Islet precursor cell (in vitro differentiated cells): ENCODE measurements around the gene RHBG.
"Not testable (repeated sequence)": the region's sequence is repeated elsewhere in the genome, so short reads cannot be mapped to it uniquely, and the experiment has no call there.

Source experiments
- DNase-seq: peaks from one replicate; pipeline ENCODE4 v3.0.0-alpha.2; 2018

The RHBG gene, protein sequence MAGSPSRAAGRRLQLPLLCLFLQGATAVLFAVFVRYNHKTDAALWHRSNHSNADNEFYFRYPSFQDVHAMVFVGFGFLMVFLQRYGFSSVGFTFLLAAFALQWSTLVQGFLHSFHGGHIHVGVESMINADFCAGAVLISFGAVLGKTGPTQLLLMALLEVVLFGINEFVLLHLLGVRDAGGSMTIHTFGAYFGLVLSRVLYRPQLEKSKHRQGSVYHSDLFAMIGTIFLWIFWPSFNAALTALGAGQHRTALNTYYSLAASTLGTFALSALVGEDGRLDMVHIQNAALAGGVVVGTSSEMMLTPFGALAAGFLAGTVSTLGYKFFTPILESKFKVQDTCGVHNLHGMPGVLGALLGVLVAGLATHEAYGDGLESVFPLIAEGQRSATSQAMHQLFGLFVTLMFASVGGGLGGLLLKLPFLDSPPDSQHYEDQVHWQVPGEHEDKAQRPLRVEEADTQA

GRCh38 chr1:156368889-156369684, at the start of gene RHBG:
Gene RHBG (plus strand): TSS chr1:156369211. CDS start chr1:156369250, 39 bp downstream.
- DNase-seq = peak; percentile 91

DNA sequence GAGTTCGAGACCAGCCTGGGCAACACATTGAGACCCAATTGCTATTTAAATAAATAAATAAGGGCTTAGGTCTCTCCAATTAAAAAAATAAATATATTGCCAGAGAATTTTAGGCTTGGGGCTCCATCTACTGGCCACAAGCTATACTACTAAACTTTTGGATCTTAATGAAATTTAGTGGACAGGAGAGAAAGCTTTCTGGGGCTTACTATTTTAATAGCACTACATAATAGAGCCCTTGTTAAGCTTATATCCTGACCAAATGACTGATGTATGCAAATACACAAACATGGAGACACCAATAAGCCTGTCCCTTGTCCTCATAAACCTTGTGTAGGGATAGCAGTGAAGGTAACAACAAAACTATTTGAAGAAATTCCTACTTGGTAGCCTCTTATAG, 49.3 kb upstream of the RHBG start:
- no peak for DNase-seq

- DNase-seq = no peak
Observed at GRCh38 chr1:156320560-156320959, 48.5 kb upstream of the RHBG start.

DNA sequence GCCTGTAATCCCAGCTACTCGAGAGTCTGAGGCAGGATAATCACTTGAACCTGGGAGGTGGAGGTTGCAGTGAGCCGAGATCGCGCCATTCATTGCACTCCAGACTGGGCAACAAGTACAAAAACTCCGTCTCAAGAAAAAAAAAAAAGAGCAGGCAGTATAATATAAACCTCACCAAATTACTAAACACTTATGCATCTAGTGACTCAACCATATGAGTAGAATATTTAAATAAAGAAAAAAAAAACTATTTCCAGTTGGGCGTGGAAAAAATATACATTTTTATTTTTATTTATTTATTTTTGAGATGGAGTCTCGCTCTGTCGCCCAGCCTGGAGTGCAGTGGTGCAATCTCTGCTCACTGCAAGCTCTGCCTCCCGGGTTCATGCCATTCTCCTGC, 45.8 kb upstream of the RHBG start:
- DNase-seq = not testable (repeated sequence)

DNA sequence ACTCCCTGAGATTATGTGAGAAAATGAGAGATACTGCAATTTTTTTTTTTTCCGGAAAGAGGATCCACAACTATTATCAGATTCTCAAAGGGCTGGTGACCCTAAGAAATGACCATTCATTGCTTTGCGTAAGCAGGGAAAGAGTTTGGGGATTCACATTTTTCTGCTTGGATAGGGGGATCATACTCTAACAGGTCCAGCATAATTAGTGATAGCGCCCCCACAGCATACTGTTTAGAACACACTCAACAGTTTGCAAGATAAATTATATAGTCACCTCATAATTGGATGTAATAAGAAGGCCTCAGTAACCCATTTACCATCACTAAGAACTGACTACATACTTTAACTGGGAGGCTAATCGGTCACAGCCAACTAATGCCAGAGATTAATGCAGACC, 32.8 kb upstream of the RHBG start:
- no peak for DNase-seq

DNA sequence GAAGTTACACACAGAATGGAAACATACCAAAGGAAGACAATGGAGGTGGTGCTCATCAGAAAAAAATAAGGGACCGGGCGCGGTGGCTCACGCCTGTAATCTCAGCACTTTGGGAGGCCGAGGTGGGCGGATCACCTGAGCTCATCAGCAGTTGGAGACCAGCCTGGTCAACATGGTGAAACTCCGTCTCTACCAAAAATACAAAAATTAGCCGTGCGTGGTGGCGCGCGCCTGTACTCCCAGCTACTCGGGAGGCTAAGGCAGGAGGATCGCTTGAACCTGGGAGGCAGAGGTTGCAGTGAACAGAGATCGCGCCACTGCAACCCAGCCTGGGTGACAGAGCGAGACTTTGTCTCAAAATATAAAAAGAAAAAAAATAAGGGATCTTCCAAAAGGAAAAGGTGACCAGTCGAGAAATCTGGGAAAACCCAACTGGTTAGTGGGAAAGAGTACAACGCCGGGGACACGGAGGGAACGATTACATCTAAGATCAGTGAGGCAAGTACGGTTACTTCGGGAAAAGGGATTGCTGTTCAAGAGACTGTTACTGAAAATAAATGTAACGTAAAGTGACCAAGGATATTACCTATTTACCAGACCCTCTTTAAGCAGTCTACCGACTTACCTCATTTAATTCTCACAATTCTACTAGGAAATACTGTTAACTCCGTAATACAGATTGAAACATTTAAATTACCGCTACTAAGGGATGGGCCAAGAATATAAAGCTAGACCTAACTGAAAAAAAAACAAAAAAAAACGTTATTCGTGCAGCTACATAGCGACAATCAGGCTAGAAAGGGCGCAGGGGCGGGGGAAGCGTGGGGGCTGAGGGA, 31.7 kb upstream of the RHBG start:
- DNase-seq = no peak

DNA sequence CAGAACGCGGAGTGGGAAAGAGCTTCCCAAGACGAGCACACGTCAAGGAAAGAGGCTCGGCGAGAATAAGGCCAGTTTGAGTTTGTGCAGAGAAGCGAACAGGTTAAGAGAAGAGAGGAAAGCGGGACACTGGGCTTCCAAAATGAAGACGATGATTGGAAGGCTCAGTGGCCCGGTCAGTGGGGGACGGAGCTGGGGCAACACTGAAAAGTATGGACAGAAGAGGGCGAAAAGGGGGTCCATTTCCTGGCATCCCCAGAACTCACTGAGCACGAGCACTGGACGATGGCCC, 31.2 kb upstream of the RHBG start:
- DNase-seq = no peak

- peak; percentile 100 for DNase-seq
Observed at GRCh38 chr1:156338180-156338976, 30.6 kb upstream of the RHBG start, which contains the start of the genes CCT3 and TSACC. Gene CCT3 (minus strand): TSS chr1:156338292. CDS start chr1:156338184, 108 bp downstream. Gene TSACC (plus strand): TSS chr1:156338526. CDS start chr1:156339758, 1,232 bp downstream.

DNA sequence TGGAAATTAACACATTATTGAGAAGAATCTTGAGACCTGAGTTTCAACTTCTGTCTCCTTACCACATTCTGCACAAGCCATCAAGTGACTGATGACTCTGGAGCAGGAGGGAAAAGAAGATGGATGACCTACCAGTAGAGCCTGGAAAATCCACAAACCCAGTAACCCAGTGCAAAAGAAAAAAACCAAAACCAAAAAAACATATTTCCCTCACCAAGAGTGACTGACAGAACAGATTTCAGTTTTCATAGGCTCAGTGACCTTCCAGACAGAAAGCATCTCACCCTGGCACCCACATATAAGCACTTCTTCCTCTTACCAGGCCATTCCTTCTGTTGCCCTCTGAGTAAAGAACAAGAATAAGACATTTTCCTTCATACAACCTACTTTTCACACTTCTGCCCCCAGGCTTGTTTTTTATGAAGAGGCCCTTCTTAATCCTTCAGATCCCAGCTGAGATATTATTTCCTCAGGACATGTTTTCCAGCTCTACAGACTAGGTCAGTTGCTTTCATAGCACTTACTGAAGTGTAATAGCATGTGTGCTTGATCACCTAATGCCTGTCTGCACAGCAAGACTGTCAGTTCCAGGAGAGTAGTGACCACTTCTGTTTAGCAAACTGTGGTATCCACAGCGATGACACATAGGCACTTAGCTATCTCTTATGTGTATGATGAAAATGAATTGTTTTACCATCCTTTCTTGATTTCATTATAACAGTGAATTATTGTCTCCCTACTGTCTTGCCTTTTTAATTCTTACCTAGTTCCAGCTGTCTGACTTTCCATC, 26.6 kb upstream of the RHBG start:
- DNase-seq = no peak

GRCh38 chr1:156344409-156344808, 24.6 kb upstream of the RHBG start:
- DNase-seq = no peak

GRCh38 chr1:156346035-156346434, 23.0 kb upstream of the RHBG start:
- not testable (repeated sequence) for DNase-seq

GRCh38 chr1:156346636-156347035, 22.4 kb upstream of the RHBG start:
- peak; percentile 88 for DNase-seq

DNA sequence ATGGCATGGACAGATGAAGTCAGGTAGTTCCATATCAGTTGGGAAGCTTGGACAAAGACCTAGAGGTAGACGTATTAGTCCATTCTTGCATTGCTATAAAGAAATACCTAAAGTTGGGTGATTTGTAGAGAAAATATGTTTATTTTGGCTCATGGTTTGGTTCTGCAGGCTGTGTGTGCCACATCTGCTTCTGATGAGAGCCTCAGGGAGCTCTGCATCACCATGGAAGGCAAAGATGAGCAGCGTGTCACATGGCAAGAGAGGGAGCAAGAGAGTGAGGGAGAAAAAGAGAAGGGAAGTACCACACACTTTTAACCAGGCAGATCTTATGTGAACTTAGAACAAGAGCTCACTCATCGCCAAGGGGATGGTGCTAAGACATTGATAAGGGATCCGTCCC, 21.7 kb upstream of the RHBG start:
- no peak for DNase-seq

GRCh38 chr1:156352481-156352880, 16.5 kb upstream of the RHBG start:
- not testable (repeated sequence) for DNase-seq

DNA sequence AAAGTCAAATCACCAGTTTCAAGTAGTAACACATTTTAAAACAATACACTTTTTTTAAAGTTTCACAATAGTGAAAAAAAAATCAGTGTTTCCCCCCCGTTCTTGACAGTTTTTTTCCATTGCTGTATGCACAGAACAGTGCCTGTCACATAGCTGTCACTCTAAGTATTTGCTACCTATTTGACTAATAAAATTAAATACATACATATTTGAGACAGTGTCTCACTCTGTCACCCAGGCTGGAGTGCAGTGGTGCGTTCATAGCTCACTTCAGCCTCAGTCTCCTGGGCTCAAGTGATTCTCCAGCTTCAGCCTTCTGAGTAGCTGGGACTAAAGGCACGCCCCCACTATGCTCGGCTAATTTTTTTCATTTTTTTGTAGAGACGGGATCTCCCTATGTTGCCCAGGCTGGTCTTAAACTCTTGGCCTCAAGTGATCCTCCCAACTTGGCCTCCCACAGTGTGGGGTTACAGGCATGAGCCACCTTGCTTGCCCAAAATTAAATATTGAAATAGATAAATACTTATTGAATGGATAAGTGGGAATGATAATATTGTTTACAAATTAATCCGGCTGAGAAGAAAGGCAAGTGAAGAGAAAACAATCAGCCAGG, 12.6 kb upstream of the RHBG start:
- no peak for DNase-seq

GRCh38 chr1:156356875-156357534, 12.0 kb upstream of the RHBG start:
- DNase-seq = peak; percentile 92

DNA sequence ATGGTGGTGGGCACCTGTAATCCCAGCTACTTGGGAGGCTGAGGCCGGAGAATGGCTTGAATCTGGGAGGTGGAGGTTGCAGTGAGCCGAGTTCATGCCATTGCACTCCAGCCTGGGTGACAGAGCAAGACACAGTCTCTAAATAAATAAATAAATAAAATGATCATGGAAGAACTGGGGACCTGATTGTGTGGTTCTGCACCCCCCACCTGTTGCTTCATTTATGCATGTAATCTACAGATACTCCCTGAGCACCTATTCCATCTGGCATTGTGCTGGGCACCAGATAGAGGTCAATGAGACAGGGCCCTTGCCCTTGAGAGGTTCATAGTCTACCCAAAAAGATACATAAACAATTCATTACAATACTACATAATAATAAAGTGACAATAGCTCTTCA, 11.0 kb upstream of the RHBG start:
- DNase-seq = no peak

DNA sequence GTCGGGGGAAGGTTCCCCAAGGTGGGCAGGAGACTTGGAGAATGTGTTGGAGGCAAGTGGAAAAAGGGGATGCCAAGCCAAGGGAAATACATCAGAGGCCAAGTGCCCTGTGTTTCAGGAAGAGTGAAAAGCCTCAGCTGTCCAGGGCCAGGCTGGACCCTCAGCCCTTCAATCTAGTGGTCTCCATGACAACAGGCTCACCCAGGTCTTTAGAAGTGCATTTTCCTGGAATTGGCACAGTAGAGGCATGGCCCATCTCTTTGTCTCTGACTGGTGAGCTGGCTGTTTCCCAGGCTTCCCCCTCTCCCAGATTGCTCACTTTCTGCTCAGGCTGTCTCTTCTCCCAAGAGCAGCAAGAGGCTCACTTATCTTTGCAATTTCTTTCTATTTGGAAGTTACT, 10.4 kb upstream of the RHBG start:
- no peak for DNase-seq

GRCh38 chr1:156359249-156359648, 9.8 kb upstream of the RHBG start:
- no peak for DNase-seq

GRCh38 chr1:156359973-156360372, 9.0 kb upstream of the RHBG start:
- peak; percentile 76 for DNase-seq
